ENCODE results near the gene CA12.

GRCh38 chr15:63374686-63375520 is 6.7 kb downstream of the CA12 start:
- TF ChIP-seq CEBPB (IDR thresholded peaks at IDR 0.05; ENCODE audit: low read depth, low read length), result no peak
- TF ChIP-seq TBP (IDR thresholded peaks at IDR 0.05; ENCODE audit: low read depth, low read length), result no peak
- TF ChIP-seq NANOG (IDR thresholded peaks at IDR 0.05; ENCODE audit: insufficient read depth, low read depth, low read length, poor library complexity, severe bottlenecking), result no peak
- TF ChIP-seq ASH2L (IDR thresholded peaks at IDR 0.05; ENCODE audit: low read length), result no peak
- TF ChIP-seq CTCF (IDR thresholded peaks at IDR 0.05; ENCODE audit: control extremely low read depth in 1 of 3, insufficient read depth in 1 of 3, low read depth in 1 of 3, low read length in 3 of 3), result no peak
- TF ChIP-seq EZH2 (IDR thresholded peaks at IDR 0.05; ENCODE audit: low read depth, low read length, severe bottlenecking), result no peak
- no peak for TF ChIP-seq CHD7 (IDR thresholded peaks at IDR 0.05; ENCODE audit: insufficient replicate concordance, low read length)
- TF ChIP-seq MAFK (IDR thresholded peaks at IDR 0.05; ENCODE audit: low read depth, low read length), result no peak
- TF ChIP-seq SP1 (IDR thresholded peaks at IDR 0.05; ENCODE audit: low read depth, low read length), result no peak
- TF ChIP-seq USF2 (IDR thresholded peaks at IDR 0.05; ENCODE audit: low read length), result no peak
- TF ChIP-seq POLR2A (IDR thresholded peaks at IDR 0.05; ENCODE audit: control extremely low read depth in 1 of 2, low read depth in 2 of 2, low read length in 2 of 2), result no peak
- no peak for TF ChIP-seq MAX (IDR thresholded peaks at IDR 0.05)
